ENCODE results near the gene DEGS1.

DNA sequence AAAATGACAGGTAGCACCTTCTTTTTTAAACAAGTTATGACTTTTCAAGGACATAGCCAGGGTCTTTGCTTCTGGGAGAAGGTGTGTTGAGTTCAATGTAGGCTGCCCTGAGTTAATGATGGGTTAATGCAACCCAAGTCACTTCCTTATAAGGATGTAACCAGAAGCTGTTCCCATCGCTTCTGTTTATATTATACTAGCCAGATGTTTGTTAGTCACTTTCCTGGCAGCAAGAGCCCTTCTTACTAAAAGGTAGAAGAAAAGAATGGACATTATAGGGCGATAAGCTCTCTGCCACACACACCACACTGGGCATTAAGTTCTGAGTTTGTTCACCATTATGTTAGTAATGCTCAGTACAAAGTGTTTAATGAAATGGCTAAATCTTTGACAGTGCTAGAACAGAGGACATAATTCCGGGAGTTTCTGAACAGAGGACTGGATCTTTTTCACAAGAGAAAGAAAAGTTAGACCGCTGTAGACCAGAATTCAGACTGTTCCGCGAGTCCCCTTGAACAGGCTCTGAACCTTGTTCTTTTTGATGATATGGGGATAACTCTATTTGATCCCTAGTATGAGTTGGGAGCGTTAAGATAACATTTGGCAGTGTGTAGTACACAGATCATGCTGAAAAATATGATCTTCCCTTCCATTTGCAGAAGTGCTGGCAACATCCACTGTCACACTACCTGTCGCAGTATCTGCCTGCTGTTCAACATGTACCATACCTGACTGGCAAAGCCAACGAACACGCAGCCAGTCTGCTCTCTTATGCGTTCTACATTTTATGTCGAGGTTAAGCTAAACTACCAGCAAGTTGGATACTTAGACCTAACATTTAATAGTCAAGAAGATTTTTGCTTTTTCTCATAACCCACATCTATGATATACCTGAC lies 41.0 kb downstream of the DEGS1 start:
- TF ChIP-seq CTCF (conservative IDR thresholded peaks at IDR 0.05 in 1 of 2, IDR thresholded peaks at IDR 0.05 in 1 of 2; ENCODE audit: extremely low read depth in 1 of 2, insufficient read depth in 1 of 2, low read depth in 1 of 2, low read length in 2 of 2) (no peak), EZH2 (IDR thresholded peaks at IDR 0.05; ENCODE audit: borderline replicate concordance, low read length) (no peak)
